ENCODE measurements around the gene C1orf159.
"Not testable (repeated sequence)": the region's sequence is repeated elsewhere in the genome, so short reads cannot be mapped to it uniquely, and the experiment has no call there.

C1orf159 gene

DNA sequence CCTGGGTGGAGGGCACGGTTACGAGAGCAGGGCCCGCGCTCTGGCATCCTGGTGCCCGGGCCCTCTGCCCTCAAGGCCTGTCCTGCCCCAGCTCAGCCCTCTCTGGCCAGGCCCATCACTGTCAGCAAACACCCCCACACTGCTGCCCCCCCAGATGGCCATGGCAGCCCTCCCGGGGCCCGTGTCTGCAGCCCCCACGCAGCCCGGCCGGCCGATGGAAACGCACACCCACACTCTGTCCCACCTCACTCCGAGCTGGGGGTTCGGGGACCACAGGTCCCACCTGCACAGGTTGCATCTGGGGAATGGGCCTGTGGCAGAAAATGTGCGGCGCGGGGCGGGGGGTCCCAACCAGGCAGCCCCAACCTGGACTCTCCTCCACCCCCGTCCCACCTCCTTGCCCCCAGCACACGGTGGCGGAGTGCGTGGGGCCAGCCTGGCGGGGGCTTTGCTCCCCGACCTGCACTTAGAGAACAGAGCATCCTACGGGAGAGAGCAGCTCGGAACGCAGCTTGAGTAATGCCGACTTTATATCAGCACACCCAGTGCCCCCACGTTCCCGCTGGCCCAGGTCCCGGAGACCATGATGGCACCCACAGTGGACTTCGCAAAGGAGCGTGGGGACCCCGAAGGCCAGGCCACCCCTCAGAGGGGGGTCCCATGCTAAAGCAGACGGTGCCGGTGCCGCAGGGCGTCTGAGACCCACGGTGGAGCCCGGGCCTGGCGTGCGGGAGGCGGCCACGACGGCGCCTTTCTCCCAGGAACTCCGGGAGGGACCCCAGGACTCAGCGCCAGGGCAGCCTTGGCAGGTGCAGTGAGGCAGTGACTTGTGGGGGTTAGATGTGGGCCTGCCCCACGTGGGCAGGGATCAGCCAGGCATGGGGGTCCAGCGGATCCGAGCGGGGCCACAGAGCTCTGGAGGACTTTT, 34.3 kb downstream of the C1orf159 start:
- DNase-seq (ENCODE audit: low read depth in 2 of 2) = no peak

DNA sequence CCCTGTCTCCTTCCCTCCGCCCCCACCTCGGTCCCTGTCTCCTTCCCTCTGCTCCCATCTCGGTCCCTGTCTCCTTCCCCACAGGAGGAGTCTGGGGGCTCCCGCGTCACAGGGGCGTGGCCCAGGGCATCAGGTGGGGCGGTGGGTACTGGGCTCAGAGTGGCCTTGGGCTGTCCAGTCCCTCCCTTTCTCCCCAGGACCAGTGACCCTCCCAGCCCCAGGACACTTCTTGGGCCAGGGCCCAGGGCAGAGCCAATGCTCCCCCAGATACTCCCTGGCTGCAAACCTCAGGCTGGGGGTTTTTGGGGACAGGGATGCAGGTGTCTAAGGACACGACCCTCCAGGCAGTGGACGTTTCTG, 35.0 kb downstream of the C1orf159 start:
- DNase-seq (ENCODE audit: low read depth in 2 of 2) = no peak

DNA sequence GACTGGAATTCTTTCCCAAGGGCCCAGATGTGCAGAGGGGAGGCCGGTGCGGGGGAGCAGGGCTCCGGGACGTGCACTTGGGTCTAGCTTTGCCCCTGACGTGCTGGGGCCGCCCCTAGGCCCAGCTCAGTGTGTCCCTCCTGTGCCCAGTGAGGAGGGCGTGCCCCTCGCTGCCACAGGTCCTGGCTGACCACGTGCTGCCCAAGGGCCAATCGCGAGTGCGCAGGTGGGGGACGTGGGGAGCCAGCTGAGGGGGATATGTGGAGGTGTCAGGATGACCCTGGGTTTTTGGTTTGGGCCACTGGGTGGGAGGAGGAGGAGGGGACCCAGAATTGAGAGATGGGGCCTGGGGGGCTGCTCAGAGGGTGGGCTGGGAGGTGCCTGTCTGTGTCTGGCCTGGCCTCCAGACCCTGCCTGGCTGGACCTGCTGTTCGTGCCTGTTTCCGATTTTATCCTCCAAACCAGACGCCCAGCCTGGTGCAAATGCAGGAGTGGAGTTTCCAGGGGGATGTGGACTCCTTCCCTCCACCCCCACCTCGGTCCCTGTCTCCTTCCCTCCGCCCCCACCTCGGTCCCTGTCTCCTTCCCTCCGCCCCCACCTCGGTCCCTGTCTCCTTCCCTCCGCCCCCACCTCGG, 35.6 kb downstream of the C1orf159 start:
- no peak for DNase-seq (ENCODE audit: low read depth in 2 of 2)

DNA sequence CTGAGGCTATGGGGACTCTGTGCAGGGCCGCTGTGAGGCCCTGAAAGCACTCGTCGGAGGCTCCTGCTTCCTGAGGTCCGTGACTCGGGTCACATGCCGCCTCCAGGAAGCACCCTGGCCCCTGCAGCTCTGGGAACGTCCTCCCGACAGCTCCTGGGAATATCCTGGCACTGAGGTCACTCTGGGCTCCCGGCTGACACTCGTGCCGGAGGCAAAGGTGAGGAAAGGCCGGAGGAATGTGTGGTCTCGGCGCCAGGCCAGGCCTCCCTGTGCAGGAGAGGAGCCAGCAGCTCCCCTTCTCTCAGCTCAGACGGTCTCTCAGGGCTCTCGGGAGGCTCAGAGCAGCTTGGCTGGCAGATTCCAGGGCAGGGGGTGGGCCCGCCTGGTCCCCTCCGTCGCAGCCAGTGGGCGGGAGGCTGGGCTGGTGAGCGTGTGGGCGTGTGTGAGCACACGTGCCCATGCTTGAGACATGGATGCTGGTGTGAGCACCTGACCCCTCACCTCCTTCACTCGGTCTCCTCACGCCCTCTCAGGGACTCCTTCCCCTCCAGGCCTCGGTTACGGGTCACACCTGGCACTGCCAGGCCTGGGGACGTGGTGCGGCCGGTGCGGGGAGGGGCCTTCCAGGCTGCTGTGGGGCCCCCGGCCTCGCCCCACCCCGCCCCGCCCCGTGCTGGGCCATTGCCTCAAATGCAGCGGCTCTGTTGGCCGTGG, 36.3 kb downstream of the C1orf159 start:
- no peak for DNase-seq (ENCODE audit: low read depth in 2 of 2)

DNA sequence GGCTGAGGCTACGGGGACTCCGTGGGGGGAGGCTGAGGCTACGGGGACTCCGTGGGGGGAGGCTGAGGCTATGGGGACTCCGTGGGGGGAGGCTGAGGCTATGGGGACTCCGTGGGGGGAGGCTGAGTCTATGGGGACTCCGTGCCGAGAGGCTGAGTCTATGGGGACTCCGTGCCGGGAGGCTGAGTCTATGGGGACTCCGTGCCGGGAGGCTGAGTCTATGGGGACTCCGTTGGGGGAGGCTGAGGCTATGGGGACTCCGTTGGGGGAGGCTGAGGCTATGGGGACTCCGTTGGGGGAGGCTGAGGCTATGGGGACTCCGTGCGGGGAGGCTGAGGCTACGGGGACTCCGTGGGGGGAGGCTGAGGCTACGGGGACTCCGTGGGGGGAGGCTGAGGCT, 38.5 kb downstream of the C1orf159 start:
- not testable (repeated sequence) for DNase-seq (ENCODE audit: low read depth in 2 of 2)

DNA sequence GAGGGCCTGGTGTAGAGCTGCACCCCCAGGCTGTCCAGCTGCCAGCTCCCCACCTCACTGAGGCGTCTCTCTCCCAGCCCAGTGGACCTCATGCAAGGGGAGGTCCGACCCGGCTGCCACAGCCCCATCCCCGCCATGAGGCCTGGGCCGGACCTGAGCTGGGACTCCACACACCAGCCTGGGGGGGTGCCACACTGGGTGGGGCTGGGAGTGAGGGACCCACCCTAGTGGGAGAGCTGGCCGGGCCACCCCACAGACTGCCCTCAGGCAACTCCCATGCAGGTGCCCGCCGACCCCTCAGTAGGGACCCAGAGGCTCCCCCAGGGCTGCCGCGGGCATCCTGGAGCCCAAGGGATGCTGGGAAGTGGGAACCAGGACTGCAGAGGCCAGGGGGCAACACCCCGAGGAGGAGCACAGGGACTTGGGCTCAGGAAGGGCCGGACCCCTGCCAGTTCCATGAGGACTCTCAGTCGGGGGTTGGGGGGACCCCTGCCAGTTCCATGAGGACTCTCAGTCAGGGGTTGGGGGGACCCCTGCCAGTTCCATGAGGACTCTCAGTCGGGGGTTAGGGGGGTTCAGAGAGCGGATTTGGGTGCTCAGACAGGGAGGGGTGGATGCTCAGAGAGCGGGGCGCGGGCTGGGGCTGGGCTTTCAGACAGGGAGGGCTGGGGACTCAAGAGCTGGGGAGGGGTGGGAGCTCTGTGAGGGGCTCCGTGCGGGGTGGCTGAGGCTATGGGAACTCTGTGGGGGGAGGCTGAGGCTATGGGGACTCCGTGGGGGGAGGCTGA, 40.5 kb downstream of the C1orf159 start:
- no peak for DNase-seq (ENCODE audit: low read depth in 2 of 2)

DNA sequence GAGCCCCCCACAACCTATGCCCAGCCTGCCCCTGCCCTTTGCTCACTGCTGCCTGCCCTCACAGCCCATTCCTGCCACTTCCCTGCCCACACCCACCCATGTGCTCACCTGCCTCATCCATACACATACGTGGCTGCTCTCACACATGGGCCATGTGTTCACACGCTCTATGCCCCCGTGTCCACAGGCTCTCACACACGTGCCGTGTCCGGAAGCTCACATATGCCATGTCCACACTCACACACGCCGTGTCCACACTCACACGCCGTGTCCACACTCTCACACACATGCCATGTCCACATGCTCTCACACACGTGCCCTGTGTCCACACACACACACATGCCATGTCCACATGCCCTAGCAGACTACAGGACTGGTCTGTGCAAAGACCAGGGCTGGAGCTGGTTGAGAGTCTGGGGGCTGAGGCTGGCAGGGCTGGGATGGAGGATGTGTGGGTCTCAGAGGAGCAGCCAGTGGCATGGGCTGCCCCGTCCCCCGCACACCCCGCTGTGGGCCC, 41.2 kb downstream of the C1orf159 start:
- no peak for DNase-seq (ENCODE audit: low read depth in 2 of 2)

DNA sequence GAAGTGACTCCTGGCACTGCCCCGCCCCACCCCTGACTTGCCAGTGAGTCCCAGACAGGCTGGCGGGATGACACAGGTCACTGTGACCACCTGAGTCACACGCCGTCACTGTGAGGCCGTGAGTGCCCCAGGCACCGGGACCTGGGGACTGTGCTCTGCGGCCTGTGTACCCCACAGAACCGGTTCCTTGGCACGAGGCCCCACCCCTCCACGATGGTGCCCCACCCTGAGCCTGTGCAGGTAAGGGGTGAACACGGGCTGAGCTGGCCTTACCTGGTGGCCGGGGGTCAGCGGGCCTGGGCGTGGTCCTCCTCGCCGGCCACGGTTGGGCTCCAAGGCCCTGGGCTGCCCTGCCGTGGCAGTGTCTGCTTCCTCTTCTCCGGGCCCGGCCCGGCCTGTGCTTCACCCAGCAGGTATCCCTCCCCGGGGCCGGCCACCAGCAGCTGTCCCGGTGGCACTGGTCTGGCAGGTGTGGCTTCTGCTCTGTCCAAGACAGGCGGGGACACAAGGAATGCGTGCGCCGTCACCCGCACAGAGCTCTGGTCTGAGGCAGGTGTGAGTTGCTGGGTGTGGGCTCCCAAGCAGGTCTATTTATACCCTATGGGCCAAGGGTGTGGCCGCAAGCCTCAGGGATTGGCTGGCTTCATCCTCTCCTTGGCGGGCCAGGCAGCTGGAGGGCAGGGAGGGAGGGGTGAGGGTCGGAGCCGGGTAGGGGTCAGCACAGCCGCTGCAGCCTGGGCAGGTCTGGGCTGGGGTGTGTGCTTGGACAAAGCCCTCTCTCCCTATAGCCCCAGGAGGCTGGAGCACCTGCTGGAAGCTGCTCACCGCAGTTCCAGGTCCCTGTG, 41.9 kb downstream of the C1orf159 start, which contains the start of gene RNF223:
Gene RNF223 (minus strand): TSS at position 564 of the 845 bp plus-strand sequence. CDS start 1,740 bp downstream, outside the sequence.
- no peak for DNase-seq (ENCODE audit: low read depth in 2 of 2)

DNA sequence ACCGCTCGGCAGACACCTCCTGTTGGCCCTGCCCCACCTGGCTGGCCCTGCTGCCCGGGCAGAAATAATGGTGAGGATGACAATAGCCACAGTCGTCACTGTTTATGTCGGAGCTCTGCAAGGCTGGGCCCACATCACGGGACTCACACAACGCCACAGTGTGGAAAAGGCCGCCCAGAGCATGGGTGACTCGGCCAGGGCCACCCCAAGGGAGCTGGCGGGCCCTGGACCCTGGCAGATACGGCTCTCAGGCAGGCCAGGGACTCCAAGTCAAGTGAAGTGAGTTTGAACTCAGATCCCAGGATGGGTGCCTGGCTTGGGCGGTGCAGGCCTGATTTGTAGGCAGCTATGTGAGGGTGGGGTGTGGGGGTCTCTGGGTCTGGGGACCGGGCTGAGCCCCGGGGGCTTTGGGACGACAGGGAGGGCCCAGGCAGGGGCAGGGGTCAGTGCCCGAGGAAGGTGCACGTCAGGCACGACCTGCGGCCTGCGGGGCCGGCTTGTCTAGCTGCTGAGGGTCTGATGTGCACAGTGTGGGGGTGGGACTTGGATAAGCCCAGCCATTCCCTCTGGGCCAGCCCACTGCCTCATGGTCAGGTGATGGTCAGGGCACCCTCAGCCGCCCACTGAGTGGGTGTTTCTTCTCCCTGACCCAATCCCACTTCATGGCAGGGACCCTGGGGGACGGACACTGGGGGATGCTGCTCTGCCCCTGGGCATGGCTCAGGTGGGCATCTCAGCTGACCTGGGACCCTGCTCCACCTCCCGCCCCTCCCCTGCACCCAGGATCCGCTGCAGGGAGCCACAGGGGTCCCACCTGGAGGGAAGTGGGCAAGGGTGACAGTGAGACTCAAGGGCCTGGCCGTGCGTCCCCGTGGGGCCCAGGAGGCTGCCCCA, 42.8 kb downstream of the C1orf159 start:
- DNase-seq (ENCODE audit: low read depth in 2 of 2) = no peak

DNA sequence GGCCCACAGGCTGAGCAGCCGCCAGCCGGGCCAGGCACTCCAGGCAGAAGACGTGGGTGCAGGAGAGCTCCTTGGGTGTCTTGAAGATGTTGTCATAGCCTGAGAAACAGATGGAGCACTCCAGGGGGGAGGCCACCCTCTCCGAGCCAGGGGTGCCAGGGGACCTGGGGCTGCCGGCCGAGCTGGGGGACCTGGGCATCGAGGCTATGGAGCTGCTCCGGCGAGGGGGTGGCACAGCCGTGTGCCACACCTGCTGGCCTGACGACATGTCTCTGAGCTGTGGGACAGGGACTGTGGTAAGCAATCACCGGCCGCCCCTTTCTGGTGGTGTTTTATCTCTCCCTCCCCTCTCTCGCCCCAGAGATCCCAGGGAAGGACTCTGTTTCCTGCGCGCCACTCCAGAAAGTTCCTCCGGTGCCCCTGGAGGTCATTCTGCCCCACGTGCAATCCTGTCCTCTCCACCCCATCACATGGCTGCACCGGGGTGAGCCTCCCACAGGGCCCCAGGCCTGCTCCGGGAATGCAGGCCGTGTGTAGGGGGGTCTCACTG, 43.5 kb downstream of the C1orf159 start:
- no peak for DNase-seq (ENCODE audit: low read depth in 2 of 2)

DNA sequence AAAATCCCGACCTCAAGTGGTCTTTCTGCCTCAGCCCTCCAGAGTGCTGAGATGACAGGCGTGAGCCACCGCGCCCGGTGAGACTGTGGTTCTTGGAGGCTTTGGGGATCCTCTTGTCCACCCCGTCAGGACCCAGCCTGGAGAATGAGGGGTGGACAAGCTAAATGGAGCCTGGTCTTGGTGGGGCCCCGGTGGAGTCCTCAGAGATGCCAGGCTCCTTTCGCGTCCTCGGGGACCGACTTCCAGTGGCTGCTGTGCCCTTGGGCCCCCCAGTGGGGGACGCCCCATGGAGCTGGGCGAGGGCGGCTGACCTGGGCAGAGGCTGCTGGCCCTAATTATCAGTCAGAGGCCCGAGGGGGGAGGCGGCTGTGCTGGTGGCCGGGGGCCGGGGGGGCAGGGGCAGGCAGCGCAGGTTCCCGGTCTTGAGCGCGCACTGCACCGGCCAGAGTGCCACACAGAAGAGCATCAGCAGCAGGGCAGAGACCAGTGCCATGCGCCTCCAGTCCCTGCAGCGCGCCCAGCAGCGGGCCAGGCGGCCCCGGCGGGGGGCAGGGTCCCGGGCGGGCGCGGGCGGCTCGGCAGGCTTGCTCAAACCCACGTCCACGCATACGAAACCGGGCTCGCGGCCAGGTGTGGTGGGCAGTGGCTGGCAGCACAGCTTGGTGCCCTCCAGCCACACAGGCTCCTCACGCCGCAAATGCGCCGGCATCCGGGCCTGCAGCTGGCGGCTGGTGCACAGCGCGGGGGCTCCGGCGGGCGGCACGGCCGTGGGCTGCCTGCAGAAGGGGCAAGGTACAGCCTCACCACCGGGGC, 44.2 kb downstream of the C1orf159 start:
- DNase-seq (ENCODE audit: low read depth in 2 of 2) = no peak

DNA sequence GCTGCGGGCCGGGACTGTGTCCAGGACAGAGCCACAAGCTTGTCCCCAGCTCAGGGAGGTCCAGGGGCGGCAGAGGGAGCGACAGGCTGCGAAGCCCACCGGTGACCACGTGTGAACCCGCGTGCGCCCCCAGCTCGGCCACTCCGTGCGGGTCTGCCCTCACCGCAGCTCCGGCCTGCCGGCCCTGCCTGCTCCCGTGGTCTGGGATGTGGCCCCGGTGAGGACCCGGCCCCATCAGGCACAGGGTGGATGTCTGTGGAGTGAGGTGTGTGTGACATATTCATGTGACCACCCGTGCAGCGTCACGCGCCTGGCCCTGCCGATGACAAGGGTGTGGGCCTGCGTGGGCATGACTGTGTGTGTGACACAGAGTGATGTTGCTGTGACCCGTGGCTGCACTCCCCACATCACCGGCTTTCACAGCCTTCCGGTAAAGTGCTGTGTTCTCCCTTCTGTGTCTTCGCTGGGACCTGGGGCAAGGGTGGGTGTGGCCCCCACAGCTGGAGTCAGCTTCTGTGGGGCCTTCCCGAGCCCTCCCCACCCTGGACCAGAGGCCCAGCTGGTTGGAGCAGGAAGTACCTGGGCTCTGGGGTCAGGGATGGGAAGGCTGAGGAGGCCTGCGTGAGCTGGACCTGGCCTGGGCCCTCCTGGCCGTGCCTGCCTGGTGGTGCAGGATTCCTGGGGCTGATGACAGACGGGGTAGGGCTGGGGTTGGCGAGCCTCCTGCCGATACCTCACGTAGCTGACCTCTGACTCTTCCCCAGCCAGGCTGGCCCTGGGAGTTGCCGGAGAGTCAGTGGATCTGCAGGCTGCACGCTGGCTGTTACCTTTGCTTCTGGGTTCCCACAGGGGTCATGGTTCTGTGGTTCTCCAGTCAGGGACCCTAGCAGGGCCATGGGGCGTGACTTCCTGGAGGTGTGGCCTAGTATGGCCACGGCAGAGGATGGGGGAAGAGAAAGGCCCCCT, 45.9 kb downstream of the C1orf159 start:
- no peak for DNase-seq (ENCODE audit: low read depth in 2 of 2)

DNA sequence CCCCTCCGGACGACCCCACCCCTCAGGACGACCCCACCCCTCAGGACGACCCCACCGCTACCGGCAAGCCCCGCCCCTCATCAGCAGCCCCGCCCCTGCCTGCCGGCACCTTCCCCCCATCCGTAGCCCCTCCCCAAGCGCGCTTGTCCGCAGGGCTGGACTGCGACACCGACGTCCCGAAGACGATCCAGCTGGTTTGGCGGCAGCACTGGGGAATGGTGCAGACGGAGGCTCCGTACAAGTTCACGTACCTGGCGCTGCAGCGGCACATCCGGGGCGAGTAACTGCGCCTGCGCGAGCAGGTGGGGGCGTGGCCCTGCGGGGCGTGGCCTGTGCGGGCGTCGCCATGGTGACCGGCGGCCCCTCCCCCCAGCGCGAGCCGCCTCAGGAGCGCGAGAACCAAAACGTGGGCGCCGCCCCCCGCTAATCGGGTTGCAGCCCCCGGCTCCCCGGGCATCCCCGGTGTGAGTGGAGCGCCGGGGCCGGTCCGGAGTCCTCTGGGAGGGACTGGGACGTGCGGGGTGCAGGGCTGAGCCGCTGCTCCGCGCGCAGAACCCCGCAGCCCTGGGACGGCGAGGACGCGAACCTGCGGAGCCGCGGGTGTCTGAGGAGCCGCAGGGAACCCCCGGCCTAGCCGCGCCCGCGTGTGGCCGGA, 46.7 kb downstream of the C1orf159 start:
- DNase-seq (ENCODE audit: low read depth in 2 of 2) = peak; percentile 76 to 78

DNA sequence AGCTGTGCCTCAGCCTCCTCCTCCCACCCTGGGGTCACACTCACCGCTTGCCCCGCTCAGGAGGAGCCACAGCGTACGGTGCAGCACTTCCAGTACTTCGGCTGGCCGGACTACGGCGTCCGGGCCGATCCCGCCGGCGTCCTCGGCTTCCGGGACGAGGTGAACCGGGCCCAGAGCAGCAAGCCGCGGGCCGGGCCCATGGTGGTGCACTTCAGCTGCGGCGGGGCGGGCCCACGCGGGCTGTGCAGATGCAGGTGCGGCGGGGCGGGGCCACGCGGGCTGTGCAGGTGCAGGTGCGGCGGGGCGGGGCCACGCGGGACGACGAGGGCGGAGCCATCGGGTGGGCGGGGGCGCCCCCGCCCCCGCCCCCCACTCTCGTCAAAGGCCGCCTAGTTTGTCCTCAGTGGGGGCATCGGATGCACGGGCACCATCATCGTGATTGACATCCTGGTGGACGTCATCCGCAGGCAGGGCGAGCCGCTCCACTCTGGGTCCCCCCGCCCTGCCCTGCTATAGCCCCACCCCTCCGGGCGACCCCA, 47.3 kb downstream of the C1orf159 start:
- no peak for DNase-seq (ENCODE audit: low read depth in 2 of 2)

DNA sequence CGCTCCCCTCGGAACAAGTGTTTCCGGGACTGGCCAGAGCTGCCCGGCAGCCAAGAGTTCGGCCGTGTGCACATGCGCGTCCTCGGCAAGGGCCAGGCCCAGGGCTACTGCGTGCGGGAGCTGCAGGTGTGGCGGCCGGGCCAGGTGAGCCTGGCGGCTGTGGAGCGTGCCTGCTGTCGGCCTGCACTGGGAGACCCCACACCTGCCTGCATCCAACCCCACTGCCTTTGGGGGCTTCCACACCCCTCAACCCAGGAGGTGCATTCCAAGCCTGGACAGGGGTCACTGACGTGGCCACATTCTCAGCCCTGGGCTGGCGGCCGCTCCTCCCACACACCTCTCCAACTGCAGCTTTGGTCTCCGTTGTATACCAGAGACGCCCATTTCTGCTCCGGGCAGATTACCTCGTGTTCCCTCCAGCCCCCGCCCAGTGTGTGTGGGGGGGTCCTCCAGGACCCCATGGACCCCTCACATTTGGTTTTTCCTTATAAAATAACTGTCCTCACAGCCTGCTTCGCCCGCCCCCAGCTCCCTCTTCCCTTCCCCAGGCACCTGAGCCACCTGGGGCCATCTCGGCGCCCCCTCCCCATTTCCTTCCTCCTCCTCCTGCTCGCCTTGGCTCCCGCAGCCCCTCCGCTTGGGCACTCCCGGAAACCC, 47.9 kb downstream of the C1orf159 start:
- no peak for DNase-seq (ENCODE audit: low read depth in 2 of 2)
